NCI-H2029 treated with DMSO at 0.1 percent for 48 hours (cell line): ENCODE results near the gene SERINC5.
"Not testable (repeated sequence)": the region's sequence is repeated elsewhere in the genome, so short reads cannot be mapped to it uniquely, and the experiment has no call there.

Source experiments
- DNase-seq: peaks from one replicate; lab custom pipeline; 2025; lab: John Stamatoyannopoulos, UW

Gene SERINC5

GRCh38 chr5:80227979-80228596, 27.8 kb downstream of the SERINC5 start:
- DNase-seq, result no peak

GRCh38 chr5:80225934-80226326, 29.9 kb downstream of the SERINC5 start:
- no peak for DNase-seq

GRCh38 chr5:80225189-80225933, 30.5 kb downstream of the SERINC5 start:
- no peak for DNase-seq

GRCh38 chr5:80223561-80223960, 32.3 kb downstream of the SERINC5 start:
- DNase-seq, result no peak

- DNase-seq, result no peak
Measured at GRCh38 chr5:80220245-80220897, 35.5 kb downstream of the SERINC5 start.

- DNase-seq, result no peak
Measured at GRCh38 chr5:80219391-80219790, 36.5 kb downstream of the SERINC5 start.

GRCh38 chr5:80217667-80218066, 38.2 kb downstream of the SERINC5 start:
- no peak for DNase-seq

GRCh38 chr5:80216753-80217596, 38.9 kb downstream of the SERINC5 start:
- peak; percentile 94 for DNase-seq

- DNase-seq, result no peak
Measured at GRCh38 chr5:80216096-80216495, 39.8 kb downstream of the SERINC5 start.

GRCh38 chr5:80215523-80215922, 40.3 kb downstream of the SERINC5 start:
- DNase-seq, result no peak

GRCh38 chr5:80213466-80213865, 42.4 kb downstream of the SERINC5 start:
- DNase-seq, result no peak

GRCh38 chr5:80212171-80212667, 43.6 kb downstream of the SERINC5 start:
- no peak for DNase-seq

GRCh38 chr5:80211327-80211726, 44.5 kb downstream of the SERINC5 start:
- DNase-seq, result no peak

- no peak for DNase-seq
Measured at GRCh38 chr5:80210014-80210413, 45.8 kb downstream of the SERINC5 start.

- DNase-seq, result no peak
Measured at GRCh38 chr5:80208381-80208780, 47.5 kb downstream of the SERINC5 start.

GRCh38 chr5:80207832-80208231, 48.0 kb downstream of the SERINC5 start:
- no peak for DNase-seq

GRCh38 chr5:80206282-80206681, 49.6 kb downstream of the SERINC5 start:
- DNase-seq, result no peak

- DNase-seq, result no peak
Measured at GRCh38 chr5:80205846-80206245, 50.0 kb downstream of the SERINC5 start.

- no peak for DNase-seq
Measured at GRCh38 chr5:80204808-80205614, 50.8 kb downstream of the SERINC5 start.

- DNase-seq, result not testable (repeated sequence)
Measured at GRCh38 chr5:80201763-80202162, 54.1 kb downstream of the SERINC5 start.

- DNase-seq, result no peak
Measured at GRCh38 chr5:80198920-80199319, 56.9 kb downstream of the SERINC5 start.
